SU-DHL-6 (cell line): ENCODE results near the gene ENTPD8.

Experiments used
- EZH2phosphoT487 ChIP-seq: fragments of 200-600 bp; sonication (generic), shearing (Covaris generic); conservative IDR thresholded peaks from 2 replicates; pipeline ENCODE4 v1.6.1; 2018; ENCODE audit warnings: mild to moderate bottlenecking, antibody characterized with exemption, low read length, moderate library complexity, mixed read lengths
- TF ChIP-seq, protein P1 (sequence below): fragments of 200-600 bp; sonication (generic); IDR thresholded peaks from one replicate; pipeline ENCODE4 v1.5.1; 2017; ENCODE audit warnings: antibody characterized with exemption, mild to moderate bottlenecking, low read length, moderate library complexity; ENCODE audit not compliant: insufficient read depth, poor library complexity, severe bottlenecking

DNA sequence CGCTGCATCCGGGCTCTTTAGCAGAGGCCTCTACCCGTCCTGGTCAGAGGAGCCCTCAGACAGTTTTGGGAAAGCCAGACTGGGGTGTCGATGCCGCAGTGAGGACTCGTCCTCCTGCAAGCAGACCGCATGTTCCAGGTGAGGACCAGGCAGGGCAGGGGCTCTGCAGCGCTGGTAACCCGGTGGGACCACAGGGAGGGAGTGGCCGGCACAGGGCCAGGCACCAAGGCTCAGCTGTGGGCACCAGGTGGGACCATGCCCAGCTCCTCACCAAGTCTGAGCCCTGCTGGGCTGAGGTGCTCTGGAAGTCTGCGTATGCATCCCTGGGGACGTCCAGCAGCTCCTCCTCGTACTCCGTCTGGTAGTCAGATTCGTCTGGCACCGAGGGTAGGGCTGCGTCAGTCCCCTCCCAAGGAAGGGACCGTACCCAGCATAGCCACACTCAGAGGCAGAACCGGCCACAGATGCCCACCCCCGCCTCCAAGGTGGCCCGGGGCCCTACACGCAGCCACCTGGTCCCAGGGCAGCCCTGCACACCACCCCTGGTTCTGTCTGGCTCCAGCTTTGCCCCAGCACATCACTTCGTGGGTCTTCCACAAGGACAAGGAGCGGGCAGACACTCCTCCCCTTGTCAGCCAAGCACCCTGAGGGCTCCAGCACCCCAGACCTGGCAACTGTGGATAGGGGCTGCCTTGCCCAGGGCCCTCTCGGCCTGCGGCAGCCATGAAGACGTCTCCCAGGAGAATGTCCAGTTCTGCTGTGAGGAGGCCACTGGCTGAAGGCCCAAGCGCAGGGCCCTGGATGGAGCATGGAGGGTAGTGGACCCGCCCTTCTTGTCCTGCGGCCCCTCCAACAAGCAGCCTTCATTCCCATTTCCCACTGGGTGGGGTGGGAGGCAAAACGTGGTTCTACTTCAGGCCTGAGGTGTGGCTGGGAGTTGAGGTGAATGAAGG lies 19.5 kb upstream of the ENTPD8 start:
- TF ChIP-seq, protein P1, sequence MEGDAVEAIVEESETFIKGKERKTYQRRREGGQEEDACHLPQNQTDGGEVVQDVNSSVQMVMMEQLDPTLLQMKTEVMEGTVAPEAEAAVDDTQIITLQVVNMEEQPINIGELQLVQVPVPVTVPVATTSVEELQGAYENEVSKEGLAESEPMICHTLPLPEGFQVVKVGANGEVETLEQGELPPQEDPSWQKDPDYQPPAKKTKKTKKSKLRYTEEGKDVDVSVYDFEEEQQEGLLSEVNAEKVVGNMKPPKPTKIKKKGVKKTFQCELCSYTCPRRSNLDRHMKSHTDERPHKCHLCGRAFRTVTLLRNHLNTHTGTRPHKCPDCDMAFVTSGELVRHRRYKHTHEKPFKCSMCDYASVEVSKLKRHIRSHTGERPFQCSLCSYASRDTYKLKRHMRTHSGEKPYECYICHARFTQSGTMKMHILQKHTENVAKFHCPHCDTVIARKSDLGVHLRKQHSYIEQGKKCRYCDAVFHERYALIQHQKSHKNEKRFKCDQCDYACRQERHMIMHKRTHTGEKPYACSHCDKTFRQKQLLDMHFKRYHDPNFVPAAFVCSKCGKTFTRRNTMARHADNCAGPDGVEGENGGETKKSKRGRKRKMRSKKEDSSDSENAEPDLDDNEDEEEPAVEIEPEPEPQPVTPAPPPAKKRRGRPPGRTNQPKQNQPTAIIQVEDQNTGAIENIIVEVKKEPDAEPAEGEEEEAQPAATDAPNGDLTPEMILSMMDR: no peak
- TF ChIP-seq EZH2phosphoT487: no peak
